ENCODE measurements around the gene CLCNKA. TPM values are rescaled to one million over a fixed set of nuclear protein-coding genes. Genes with fewer than 3 reads are reported as not detected.

CLCNKA gene
- total RNA-seq, 1 experiment from 2014 or later: 1.5 TPM

- DNase-seq (ENCODE audit: low spot score) (peak; percentile 92), ATAC-seq (peak; percentile 80)
- Mint-ChIP-seq H3K36me3 (no peaks in the 10 kb centered on the region), H3K4me1 (peaks cover 6% of the 10 kb centered on the region), H3K9me3 (no peaks in the 10 kb centered on the region), H3K27ac (no peak overlapping the region), H3K27me3 (ENCODE audit: low read depth) (peaks cover 3% of the 10 kb centered on the region; the same call in 1 of the 2 replicates), H3K4me3 (no peak overlapping the region)
- ChIA-PET POLR2A (interaction anchor here (1.1 kb wide), 2 partner anchors 71 to 80 kb away, joined by 3 to 4 read pairs; no protein-coding TSS in a partner anchor), CTCF (interaction anchor here (0.6 to 7.9 kb wide), 57 partner anchors 10 to 538 kb away, joined by 3 to 204 read pairs (median 5); partner anchors contain the start of genes ARHGEF19, CPLANE2, EPHA2 and FAM131C)
- no peak for TF ChIP-seq NR2C2 (CRISPR knock-in tag; IDR thresholded peaks at IDR 0.05)
- TF ChIP-seq CTCF (IDR thresholded peaks at IDR 0.05): peak; percentile 78
Measured at GRCh38 chr1:16082283-16083038, 60.6 kb downstream of the CLCNKA start.

GRCh38 chr1:16083486-16083885, 61.6 kb downstream of the CLCNKA start:
- POLR2A ChIA-PET: no interaction called here
- CTCF ChIA-PET: interaction anchor here (0.7 to 7.9 kb wide), 17 partner anchors 9 to 133 kb away, joined by 3 to 204 read pairs (median 20); partner anchors contain the start of genes EPHA2, FAM131C and HSPB7
- no peak for DNase-seq (ENCODE audit: low spot score)
- no peak overlapping the region for H3K4me3 Mint-ChIP-seq
- no peak for ATAC-seq
- no peaks in the 10 kb centered on the region for H3K27me3 Mint-ChIP-seq (ENCODE audit: low read depth)
- TF ChIP-seq ZMAT4 (CRISPR knock-in tag; IDR thresholded peaks at IDR 0.05) (no peak), SP1 (CRISPR knock-in tag; conservative IDR thresholded peaks at IDR 0.05) (no peak), USF2 (CRISPR knock-in tag; IDR thresholded peaks at IDR 0.05) (no peak), IRF1 (CRISPR knock-in tag; IDR thresholded peaks at IDR 0.05) (no peak), ZNF263 (CRISPR knock-in tag; IDR thresholded peaks at IDR 0.05; ENCODE audit: low read depth) (no peak), ZBTB43 (CRISPR knock-in tag; IDR thresholded peaks at IDR 0.05) (no peak), ZNF423 (CRISPR knock-in tag; IDR thresholded peaks at IDR 0.05) (no peak), ZNF138 (CRISPR knock-in tag; conservative IDR thresholded peaks at IDR 0.05) (no peak), IRF2 (CRISPR knock-in tag; IDR thresholded peaks at IDR 0.05; ENCODE audit: borderline replicate concordance, low read depth) (no peak), GTF2I (CRISPR knock-in tag; conservative IDR thresholded peaks at IDR 0.05) (no peak), NR2C2 (CRISPR knock-in tag; IDR thresholded peaks at IDR 0.05) (no peak), JAZF1 (CRISPR knock-in tag; IDR thresholded peaks at IDR 0.05) (no peak), STAT6 (CRISPR knock-in tag; conservative IDR thresholded peaks at IDR 0.05; ENCODE audit: low read depth) (no peak)
- no peaks in the 10 kb centered on the region for H3K9me3 Mint-ChIP-seq
- H3K36me3 Mint-ChIP-seq: no peaks in the 10 kb centered on the region
- no peak overlapping the region for H3K27ac Mint-ChIP-seq
- H3K4me1 Mint-ChIP-seq: peaks cover 12% of the 10 kb centered on the region

Other genes starting within 250 kb of the CLCNKA start
- 2.6 to 3.8 TPM (median 2.7 TPM) in 3 replicates for gene UQCRHL, start 214.4 kb upstream of the CLCNKA start, total RNA-seq (2021)
- gene SPEN, start 174.3 kb upstream of the CLCNKA start, total RNA-seq (2021): 48.5 to 50.2 TPM (median 48.8 TPM) in 3 replicates
- gene ZBTB17, start 45.9 kb upstream of the CLCNKA start, total RNA-seq (2021): 27.6 to 32.0 TPM (median 27.9 TPM) in 3 replicates
- 0.11 TPM in 1 of 3 replicates, not detected in the others for gene SRARP, start 17.8 kb upstream of the CLCNKA start, total RNA-seq (2021)
- gene HSPB7, start 4.0 kb upstream of the CLCNKA start, total RNA-seq (2021): 0.11 to 0.23 TPM (median 0.21 TPM) in 3 replicates
- 1.8 to 3.1 TPM (median 2.5 TPM) in 3 replicates for gene CLCNKB, start 21.7 kb downstream of the CLCNKA start, total RNA-seq (2021)
- 1.4 to 2.0 TPM (median 1.8 TPM) in 3 replicates for gene FAM131C, start 51.6 kb downstream of the CLCNKA start, total RNA-seq (2021)
- 31.4 to 44.4 TPM (median 31.7 TPM) in 3 replicates for gene EPHA2, start 134.0 kb downstream of the CLCNKA start, total RNA-seq (2021)
- 51.1 to 53.1 TPM (median 52.9 TPM) in 3 replicates for gene ARHGEF19, start 190.6 kb downstream of the CLCNKA start, total RNA-seq (2021)
- gene CPLANE2, start 215.1 kb downstream of the CLCNKA start, total RNA-seq (2021): 3.9 to 5.0 TPM (median 4.9 TPM) in 3 replicates